Epithelial cell of esophagus (primary cell): Measurements from ENCODE around the gene SLC22A14.
"Not testable (repeated sequence)": the region's sequence is repeated elsewhere in the genome, so short reads cannot be mapped to it uniquely, and the experiment has no call there.

Source experiments
- DNase-seq: peaks from one replicate; pipeline ENCODE4 v3.0.0; 2010; ENCODE audit warnings: low read depth
- H3K4me3 ChIP-seq: 2 replicates; pipeline ENCODE4 v1.5.1; 2011; ENCODE audit warnings: mild to moderate bottlenecking, low read length, control low read depth
- CTCF ChIP-seq: IDR thresholded peaks from 2 replicates; pipeline ENCODE4 v1.5.1; 2011; ENCODE audit warnings: low read depth, mild to moderate bottlenecking, low read length, control low read depth, inconsistent platforms; ENCODE audit not compliant: insufficient read depth; ENCODE audit errors: missing control alignments

SLC22A14 gene

GRCh38 chr3:38318766-38319671 is 36.9 kb downstream of the SLC22A14 start:
- TF ChIP-seq CTCF = no peak
- no peak for DNase-seq
- H3K4me3 ChIP-seq = no peak overlapping the region

- not testable (repeated sequence) for H3K4me3 ChIP-seq, DNase-seq
These were observed 38.5 kb downstream of the SLC22A14 start for GRCh38 chr3:38320638-38321037.

- H3K4me3 ChIP-seq = no peak overlapping the region
- no peak for DNase-seq
- no peak for TF ChIP-seq CTCF
These were observed 41.0 kb downstream of the SLC22A14 start for GRCh38 chr3:38323060-38323459.

- H3K4me3 ChIP-seq = no peak overlapping the region
- TF ChIP-seq CTCF = no peak
- no peak for DNase-seq
These were observed 43.2 kb downstream of the SLC22A14 start for GRCh38 chr3:38325256-38325655.

GRCh38 chr3:38327335-38328009 is 45.4 kb downstream of the SLC22A14 start:
- no peak overlapping the region for H3K4me3 ChIP-seq
- DNase-seq = peak; percentile 55
- TF ChIP-seq CTCF = no peak

GRCh38 chr3:38331257-38332022 is 49.3 kb downstream of the SLC22A14 start:
- no peak for DNase-seq
- H3K4me3 ChIP-seq = no peak overlapping the region
- TF ChIP-seq CTCF = no peak

- no peak overlapping the region for H3K4me3 ChIP-seq
- TF ChIP-seq CTCF = no peak
- no peak for DNase-seq
These were observed 50.1 kb downstream of the SLC22A14 start for GRCh38 chr3:38332201-38332600.
